GM12892 (cell line): ENCODE measurements around the gene PRPF38A.

Experiments
- POLR2A ChIP-seq: IDR thresholded peaks from 2 replicates; pipeline ENCODE4 v1.6.1; 2011; ENCODE audit warnings: low read depth, low read length, control low read depth
- TAF1 ChIP-seq: IDR thresholded peaks from 2 replicates; pipeline ENCODE4 v1.6.1; 2011; ENCODE audit warnings: low read depth, mild to moderate bottlenecking, control low read depth, low read length, borderline replicate concordance

- TF ChIP-seq POLR2A (no peak), TAF1 (no peak)
Measured at GRCh38 chr1:52365071-52365745, 39.2 kb upstream of the PRPF38A start.
